Esophagus squamous epithelium (tissue), 5 donors: Measurements from ENCODE around the gene ANXA2. TPM values are rescaled to one million over a fixed set of nuclear protein-coding genes. Genes with fewer than 3 reads are reported as not detected.
A peak's percentile ranks its signal among the peaks of the same experiment; 100 is the strongest.

ENCODE experiments used
- DNase-seq: peaks from one replicate; lab custom pipeline; 2025; lab: John Stamatoyannopoulos, UW
- H3K27ac ChIP-seq, 4 donors: fragments of 200-600 bp; sonication (generic); one replicate each; pipeline ENCODE4 v1.5.1; 2016 to 2019; ENCODE audit warnings: mild to moderate bottlenecking in 1 of 4
- H3K27me3 ChIP-seq, 4 donors: fragments of 200-600 bp; sonication (generic); 1 replicate in 3 of 4; 2 replicates in 1 of 4; pipeline versions ENCODE4 v1.5.1 to v1.6.0; 2017 to 2021; ENCODE audit warnings: antibody characterized with exemption in 1 of 4
- H3K36me3 ChIP-seq, 3 donors: fragments of 200-600 bp; sonication (generic); one replicate each; pipeline ENCODE4 v1.5.1; 2016 to 2019
- H3K4me1 ChIP-seq, 3 donors: fragments of 200-600 bp; sonication (generic); one replicate each; pipeline ENCODE4 v1.5.1; 2017 to 2019
- H3K4me3 ChIP-seq, 4 donors: fragments of 200-600 bp; sonication (generic); 1 replicate in 3 of 4; 2 replicates in 1 of 4; pipeline ENCODE4 v1.5.1; 2016 to 2019; ENCODE audit warnings: mild to moderate bottlenecking in 2 of 4, moderate library complexity in 1 of 4
- H3K9me3 ChIP-seq, 3 donors: fragments of 200-600 bp; sonication (generic); one replicate each; pipeline ENCODE4 v1.5.1; 2016 to 2019
- CTCF ChIP-seq, 6 experiments: fragments of 450-650 bp in 4 of 6; fragments of 200-600 bp in 2 of 6; sonication (generic) in 2 of 6; IDR thresholded peaks; one replicate each; pipeline ENCODE4 v1.5.1; 2016 to 2019; ENCODE audit warnings: antibody characterized with exemption in 6 of 6, mild to moderate bottlenecking in 4 of 6, moderate library complexity in 4 of 6
- POLR2A ChIP-seq, 4 donors: fragments of 450-650 bp; IDR thresholded peaks; one replicate each; pipeline ENCODE4 v1.6.1; 2017; ENCODE audit warnings: antibody characterized with exemption in 4 of 4, mild to moderate bottlenecking in 4 of 4, moderate library complexity in 3 of 4
- WGBS, 2 donors: methylation state at CpG; one replicate each; pipeline ENCODE4 v1.1.5; 2018; 5-methylcytosine and 5-hydroxymethylcytosine counted together
- intact Hi-C: fragments of 100-400 bp; cut with DNase I; formaldehyde crosslinking; loops from one replicate; pipeline ENCODE4 v1.15.0; 2022
- total RNA-seq, 4 donors: library from RNA; depleted of rRNA; stranded (reverse); fragments of >200 nt; gene quantifications; one replicate each; pipeline ENCODE4 v1.1.0, GENCODE V29; 2016
- donor health status: DM: yes; HTN: yes; CAD: no.

The ANXA2 gene
- total RNA-seq, 4 donors from 2014 or later, result 2,116 to 2,445 (median 2,399) TPM

- TF ChIP-seq POLR2A (IDR thresholded peaks at IDR 0.05) (no peak), CTCF (IDR thresholded peaks at IDR 0.05) (no peak)
- Histone ChIP-seq H3K9me3 (no peaks in the 10 kb centered on the region), H3K27ac (peak overlapping the region in 3 of 4 donors; percentile 3 to 14 (median 4)), H3K27me3 (no peaks in the 10 kb centered on the region), H3K36me3 (peaks cover 0 to 81% (median 33%) of the 10 kb centered on the region in 3 donors), H3K4me1 (peaks cover 10 to 100% (median 29%) of the 10 kb centered on the region in 3 donors), H3K4me3 (no peak overlapping the region)
- intact Hi-C loops, result no loop called here
- WGBS, 2 donors, result 80 to 93% methylated on average over 8 of the region's 8 CpGs
- DNase-seq, result no peak
Observed at GRCh38 chr15:60382773-60383674, 14.8 kb downstream of the ANXA2 start.

- Histone ChIP-seq H3K4me3 (no peak overlapping the region), H3K4me1 (peaks cover 19 to 100% (median 24%) of the 10 kb centered on the region in 3 donors), H3K27ac (peak overlapping the region in 2 of 4 donors; percentile 14 to 22), H3K9me3 (no peaks in the 10 kb centered on the region), H3K27me3 (no peaks in the 10 kb centered on the region), H3K36me3 (peaks cover 0 to 98% (median 39%) of the 10 kb centered on the region in 3 donors)
- intact Hi-C loops, result no loop called here
- WGBS, 2 donors, result 77 to 78% methylated on average over 8 of the region's 8 CpGs
- TF ChIP-seq CTCF (IDR thresholded peaks at IDR 0.05) (no peak), POLR2A (IDR thresholded peaks at IDR 0.05) (no peak)
- DNase-seq, result no peak
Observed at GRCh38 chr15:60381148-60381788, 16.5 kb downstream of the ANXA2 start.

GRCh38 chr15:60379525-60380274 lies 18.1 kb downstream of the ANXA2 start:
- peaks cover 31 to 100% (median 34%) of the 10 kb centered on the region in 3 donors for H3K4me1 ChIP-seq
- no peaks in the 10 kb centered on the region for H3K27me3 ChIP-seq
- peak overlapping the region in 3 of 4 donors; percentile 38 to 62 (median 49) for H3K27ac ChIP-seq
- DNase-seq, result no peak
- no peak for TF ChIP-seq POLR2A (IDR thresholded peaks at IDR 0.05)
- no peak for TF ChIP-seq CTCF (IDR thresholded peaks at IDR 0.05)
- no peaks in the 10 kb centered on the region for H3K9me3 ChIP-seq
- peaks cover 0 to 100% (median 44%) of the 10 kb centered on the region in 3 donors for H3K36me3 ChIP-seq
- intact Hi-C loops, result no loop called here
- no peak overlapping the region for H3K4me3 ChIP-seq
- 55 to 59% methylated on average over 8 of the region's 8 CpGs for WGBS, 2 donors

GRCh38 chr15:60379185-60379524 lies 18.6 kb downstream of the ANXA2 start:
- DNase-seq, result no peak
- Histone ChIP-seq H3K4me3 (no peak overlapping the region), H3K4me1 (peaks cover 35 to 100% (median 38%) of the 10 kb centered on the region in 3 donors), H3K27me3 (no peaks in the 10 kb centered on the region), H3K36me3 (peaks cover 0 to 100% (median 38%) of the 10 kb centered on the region in 3 donors), H3K27ac (peak overlapping the region in 3 of 4 donors; percentile 19 to 62 (median 49)), H3K9me3 (no peaks in the 10 kb centered on the region)
- 100% methylated on average over 1 of the region's 1 CpG for WGBS, 2 donors
- TF ChIP-seq POLR2A (IDR thresholded peaks at IDR 0.05) (no peak), CTCF (IDR thresholded peaks at IDR 0.05) (no peak)
- intact Hi-C loops, result no loop called here
